ENCODE results near the gene DDX56.
"Not testable (repeated sequence)": the region's sequence is repeated elsewhere in the genome, so short reads cannot be mapped to it uniquely, and the experiment has no call there.

Gene DDX56

DNA sequence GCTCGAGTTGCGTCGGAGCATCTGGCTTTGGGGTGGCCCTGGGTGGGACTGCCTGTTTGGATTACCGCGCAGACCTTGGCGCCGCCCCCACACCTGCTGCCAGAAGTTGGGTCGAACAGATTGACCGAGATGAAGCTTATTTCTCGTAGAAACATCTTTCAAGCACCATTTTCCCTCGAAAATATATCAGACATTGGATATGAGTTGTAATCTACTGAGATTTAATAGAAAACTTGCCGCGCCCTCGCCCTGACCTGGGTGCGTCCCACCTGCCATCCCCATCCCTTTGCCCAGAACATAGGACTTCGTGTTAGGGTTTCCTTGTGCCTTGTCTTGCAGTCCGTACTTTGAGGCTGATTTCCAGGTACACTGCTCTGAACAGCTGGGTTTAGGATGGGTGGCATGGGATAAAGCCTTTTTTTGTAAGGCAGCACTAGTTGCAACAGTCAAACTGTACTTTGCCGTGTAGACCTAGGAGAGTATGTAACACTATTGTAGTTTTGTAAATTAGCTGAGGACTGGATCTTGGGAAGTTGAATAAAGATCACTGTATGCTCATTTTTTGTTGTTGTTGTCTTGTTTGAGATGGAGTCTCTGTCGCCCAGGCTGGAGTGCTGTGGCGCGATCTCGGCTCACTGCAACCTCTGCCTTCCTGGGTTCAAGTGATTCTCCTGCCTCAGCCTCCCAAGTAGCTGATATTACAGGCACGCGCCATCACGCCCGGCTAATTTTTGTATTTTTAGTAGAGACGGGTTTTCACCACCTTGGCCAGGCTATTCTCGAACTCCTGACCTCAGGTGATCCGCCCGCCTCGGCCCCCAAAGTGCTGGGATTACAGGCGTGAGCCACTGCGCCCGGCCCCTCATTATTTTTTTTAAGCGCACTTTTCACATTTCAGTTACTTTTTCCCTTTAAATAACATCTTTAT is 33.7 kb upstream of the DDX56 start:
- peak overlapping the region; percentile 83 for H3K4me3 ChIP-seq (ENCODE audit: low read length)
- DNase-seq (ENCODE audit: low read depth), result no peak
- TF ChIP-seq, protein P1, sequence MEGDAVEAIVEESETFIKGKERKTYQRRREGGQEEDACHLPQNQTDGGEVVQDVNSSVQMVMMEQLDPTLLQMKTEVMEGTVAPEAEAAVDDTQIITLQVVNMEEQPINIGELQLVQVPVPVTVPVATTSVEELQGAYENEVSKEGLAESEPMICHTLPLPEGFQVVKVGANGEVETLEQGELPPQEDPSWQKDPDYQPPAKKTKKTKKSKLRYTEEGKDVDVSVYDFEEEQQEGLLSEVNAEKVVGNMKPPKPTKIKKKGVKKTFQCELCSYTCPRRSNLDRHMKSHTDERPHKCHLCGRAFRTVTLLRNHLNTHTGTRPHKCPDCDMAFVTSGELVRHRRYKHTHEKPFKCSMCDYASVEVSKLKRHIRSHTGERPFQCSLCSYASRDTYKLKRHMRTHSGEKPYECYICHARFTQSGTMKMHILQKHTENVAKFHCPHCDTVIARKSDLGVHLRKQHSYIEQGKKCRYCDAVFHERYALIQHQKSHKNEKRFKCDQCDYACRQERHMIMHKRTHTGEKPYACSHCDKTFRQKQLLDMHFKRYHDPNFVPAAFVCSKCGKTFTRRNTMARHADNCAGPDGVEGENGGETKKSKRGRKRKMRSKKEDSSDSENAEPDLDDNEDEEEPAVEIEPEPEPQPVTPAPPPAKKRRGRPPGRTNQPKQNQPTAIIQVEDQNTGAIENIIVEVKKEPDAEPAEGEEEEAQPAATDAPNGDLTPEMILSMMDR (conservative IDR thresholded peaks at IDR 0.05; ENCODE audit: low read depth, low read length), result no peak

DNA sequence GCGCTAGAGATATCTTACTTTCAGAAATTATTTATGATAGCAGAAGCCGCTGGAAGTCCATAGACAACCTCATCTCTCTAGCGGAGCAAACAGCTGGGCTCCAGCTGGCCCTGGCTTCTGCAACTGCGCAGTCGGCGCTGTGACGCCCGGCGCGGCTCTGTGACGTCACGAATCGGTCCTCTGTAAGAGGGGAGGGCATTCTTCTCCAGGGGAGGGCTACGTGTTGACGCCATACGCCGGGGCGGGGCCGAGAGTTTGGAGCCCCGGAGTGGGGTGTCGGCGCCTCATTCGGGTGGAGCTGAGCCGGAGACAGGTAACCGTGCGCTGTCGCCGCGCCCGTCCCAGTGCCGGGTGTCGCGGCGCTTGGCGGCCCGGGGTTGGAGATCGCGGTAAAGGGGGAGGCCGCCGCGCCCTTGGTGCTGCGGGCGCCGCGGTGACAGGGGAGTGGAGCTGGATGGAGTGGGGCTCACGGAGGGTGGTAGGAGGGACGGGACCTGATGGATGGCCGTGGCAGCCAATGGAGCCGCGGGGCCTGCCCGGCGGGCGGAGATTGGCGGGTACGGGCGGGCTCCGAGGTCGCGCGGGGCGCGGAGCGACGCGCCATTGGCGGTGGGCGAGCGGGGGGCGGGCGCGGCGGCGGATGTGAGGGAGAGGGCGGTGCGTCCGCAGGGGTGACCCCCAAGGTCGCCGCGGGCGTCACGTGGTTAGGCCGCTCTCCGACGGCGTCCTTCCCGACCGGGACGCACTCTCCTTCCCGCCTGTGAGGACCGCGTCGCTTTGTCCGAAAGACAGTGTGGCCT is 32.8 kb upstream of the DDX56 start, which contains the start of gene OGDH:
Gene OGDH (plus strand): TSS at position 287 of the 800 bp plus-strand sequence. CDS start 17,717 bp downstream, outside the sequence.
- H3K4me3 ChIP-seq (ENCODE audit: low read length), result peak within 1 kb of the TSS; percentile 87
- peak; percentile 93 for DNase-seq (ENCODE audit: low read depth)
- TF ChIP-seq, protein P1 (conservative IDR thresholded peaks at IDR 0.05; ENCODE audit: low read depth, low read length), result no peak

DNA sequence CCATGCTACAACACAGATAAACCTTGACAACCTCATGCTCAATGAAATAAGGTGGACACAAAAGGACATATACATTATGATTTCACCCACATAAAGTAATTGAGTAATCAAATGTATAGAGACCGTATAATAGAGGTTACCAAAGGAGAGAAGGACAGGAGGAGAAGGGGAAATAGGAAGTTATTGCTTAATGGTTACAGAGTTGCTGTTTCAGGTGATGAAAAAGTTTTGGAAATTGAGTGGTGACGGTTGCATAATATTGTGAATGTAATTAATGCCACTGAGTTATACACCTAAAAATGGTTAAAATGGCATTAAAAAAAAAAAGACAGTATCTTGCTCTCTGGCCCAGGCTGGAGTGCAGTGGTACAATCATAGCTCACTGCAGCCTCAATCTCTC is 31.2 kb upstream of the DDX56 start:
- TF ChIP-seq, protein P1 (conservative IDR thresholded peaks at IDR 0.05; ENCODE audit: low read depth, low read length), result no peak
- DNase-seq (ENCODE audit: low read depth), result no peak
- H3K4me3 ChIP-seq (ENCODE audit: low read length), result no peak overlapping the region

DNA sequence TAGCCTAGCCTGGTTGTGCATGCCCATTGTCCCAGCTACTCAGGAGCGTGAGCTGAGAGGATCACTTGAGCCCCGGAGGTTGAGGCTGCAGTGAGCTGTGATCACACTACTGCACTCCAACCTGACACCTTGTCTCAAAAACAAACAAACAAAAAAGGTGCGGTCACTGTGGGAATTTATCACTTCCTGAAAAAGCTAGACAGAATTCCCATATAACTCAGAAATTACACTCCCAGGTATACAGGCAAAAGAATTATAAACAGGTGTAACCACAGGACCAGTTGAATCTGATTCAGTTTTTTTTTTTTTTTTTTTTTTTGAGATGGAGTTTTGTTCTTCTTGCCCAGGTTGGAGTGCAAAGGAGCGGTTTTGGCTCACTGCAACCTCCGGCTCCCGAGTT is 29.5 kb upstream of the DDX56 start:
- TF ChIP-seq, protein P1 (conservative IDR thresholded peaks at IDR 0.05; ENCODE audit: low read depth, low read length), result no peak
- no peak overlapping the region for H3K4me3 ChIP-seq (ENCODE audit: low read length)
- no peak for DNase-seq (ENCODE audit: low read depth)

DNA sequence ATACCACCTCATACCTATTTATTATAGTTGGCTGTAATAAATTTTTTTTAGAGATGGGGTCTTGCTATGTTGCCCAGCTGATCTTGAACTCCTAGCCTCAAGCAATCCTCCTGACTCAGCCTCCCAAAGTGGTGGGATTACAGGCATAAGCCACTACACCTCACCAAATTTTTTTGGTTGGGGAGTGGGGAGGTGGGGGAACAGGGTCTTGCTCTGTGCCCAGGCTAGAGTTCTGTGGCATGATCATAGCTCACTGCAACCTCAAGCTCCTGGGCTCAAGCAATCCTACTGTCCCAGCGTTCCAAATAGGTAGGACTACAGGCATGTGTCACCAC is 28.8 kb upstream of the DDX56 start:
- TF ChIP-seq, protein P1 (conservative IDR thresholded peaks at IDR 0.05; ENCODE audit: low read depth, low read length), result no peak
- no peak overlapping the region for H3K4me3 ChIP-seq (ENCODE audit: low read length)
- DNase-seq (ENCODE audit: low read depth), result no peak

DNA sequence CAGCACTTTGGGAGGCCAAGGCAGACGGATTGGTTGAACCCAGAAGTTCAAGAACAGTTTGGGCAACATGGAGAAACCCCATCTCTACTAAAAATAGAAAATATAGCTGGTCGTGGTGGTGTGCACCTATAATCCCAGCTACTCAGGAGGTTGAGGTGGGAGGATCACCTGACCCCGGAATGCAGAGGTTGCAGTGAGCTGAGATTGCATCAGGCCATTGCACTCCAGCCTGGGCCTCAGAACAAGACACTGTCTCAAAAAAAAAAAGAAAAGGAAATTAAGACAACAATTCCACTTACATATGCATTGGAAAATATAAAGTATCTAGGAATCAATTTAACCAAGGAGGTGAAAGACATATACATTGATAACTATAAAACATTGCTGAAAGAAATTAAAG is 25.5 kb upstream of the DDX56 start:
- TF ChIP-seq, protein P1 (conservative IDR thresholded peaks at IDR 0.05; ENCODE audit: low read depth, low read length), result no peak
- DNase-seq (ENCODE audit: low read depth), result no peak
- H3K4me3 ChIP-seq (ENCODE audit: low read length), result no peak overlapping the region

DNA sequence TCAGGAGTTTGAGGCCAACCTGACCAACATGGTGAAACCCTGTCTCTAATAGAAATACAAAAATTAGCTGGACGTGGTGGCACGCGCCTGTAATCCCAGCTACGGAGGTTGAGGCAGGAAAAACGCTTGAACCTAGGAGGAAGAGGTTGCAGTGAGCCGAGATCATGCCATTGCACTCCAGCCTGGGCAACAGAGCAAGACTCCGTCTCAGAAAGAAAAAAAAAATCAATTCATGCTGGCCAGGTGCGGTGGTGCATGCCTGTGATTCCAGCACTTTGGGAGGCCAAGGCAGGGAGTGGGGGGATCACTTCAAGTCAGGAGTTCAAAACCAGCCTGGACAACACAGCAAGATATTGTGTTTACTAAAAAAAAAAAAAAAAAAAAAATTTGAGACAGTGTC is 23.5 kb upstream of the DDX56 start:
- not testable (repeated sequence) for DNase-seq (ENCODE audit: low read depth); H3K4me3 ChIP-seq (ENCODE audit: low read length)
